GM12891 (cell line): Measurements from ENCODE around the gene CGB1.

Experiments
- DNase-seq: peaks from one replicate; pipeline ENCODE4 v3.0.0; 2011; ENCODE audit warnings: low spot score; ENCODE audit not compliant: insufficient read length
- FAIRE-seq: peaks from 2 replicates; lab custom pipeline; 2011; peaks lifted over from hg19 to GRCh38; lab: Jason Lieb, UNC
- PAX5 ChIP-seq: IDR thresholded peaks from 2 replicates; pipeline ENCODE4 v1.6.1; 2011; ENCODE audit warnings: low read length, moderate library complexity, mild to moderate bottlenecking; ENCODE audit not compliant: insufficient read depth, severe bottlenecking
- POLR2A ChIP-seq: IDR thresholded peaks from 2 replicates; pipeline ENCODE4 v1.6.1; 2011; ENCODE audit warnings: low read depth, low read length, control low read depth
- POLR2AphosphoS5 ChIP-seq: IDR thresholded peaks from 2 replicates; pipeline ENCODE4 v1.6.1; 2011; ENCODE audit warnings: low read depth, low read length, control low read depth
- POU2F2 ChIP-seq: IDR thresholded peaks from 2 replicates; pipeline ENCODE4 v1.6.1; 2011; ENCODE audit warnings: low read depth, mild to moderate bottlenecking, control low read depth, low read length, moderate library complexity
- SPI1 ChIP-seq: IDR thresholded peaks from 2 replicates; pipeline ENCODE4 v1.6.1; 2011; ENCODE audit warnings: low read depth, low read length, control low read depth
- TAF1 ChIP-seq: IDR thresholded peaks from 2 replicates; pipeline ENCODE4 v1.6.1; 2011; ENCODE audit warnings: low read depth, low read length, control low read depth

The CGB1 gene

GRCh38 chr19:49006905-49007304 is 29.8 kb downstream of the CGB1 start:
- FAIRE-seq, result no peak

GRCh38 chr19:49004964-49005614 is 31.6 kb downstream of the CGB1 start:
- no peak for FAIRE-seq
- TF ChIP-seq POU2F2, result no peak
- TF ChIP-seq POLR2A, result no peak
- no peak for TF ChIP-seq POLR2AphosphoS5

More at GRCh38 chr19:49006905-49007304, 29.8 kb downstream of the CGB1 start:
- DNase-seq, result no peak
- TF ChIP-seq SPI1 (no peak), POU2F2 (no peak), POLR2A (no peak), PAX5 (no peak), POLR2AphosphoS5 (no peak), TAF1 (no peak)

GRCh38 chr19:49004133-49004532 is 32.6 kb downstream of the CGB1 start:
- FAIRE-seq (no peak), DNase-seq (no peak)
- TF ChIP-seq SPI1, result no peak
- TF ChIP-seq TAF1, result no peak
- no peak for TF ChIP-seq POLR2AphosphoS5
- no peak for TF ChIP-seq PAX5
- no peak for TF ChIP-seq POLR2A
- TF ChIP-seq POU2F2, result no peak

More at GRCh38 chr19:49004964-49005614, 31.6 kb downstream of the CGB1 start:
- DNase-seq, result no peak

DNA sequence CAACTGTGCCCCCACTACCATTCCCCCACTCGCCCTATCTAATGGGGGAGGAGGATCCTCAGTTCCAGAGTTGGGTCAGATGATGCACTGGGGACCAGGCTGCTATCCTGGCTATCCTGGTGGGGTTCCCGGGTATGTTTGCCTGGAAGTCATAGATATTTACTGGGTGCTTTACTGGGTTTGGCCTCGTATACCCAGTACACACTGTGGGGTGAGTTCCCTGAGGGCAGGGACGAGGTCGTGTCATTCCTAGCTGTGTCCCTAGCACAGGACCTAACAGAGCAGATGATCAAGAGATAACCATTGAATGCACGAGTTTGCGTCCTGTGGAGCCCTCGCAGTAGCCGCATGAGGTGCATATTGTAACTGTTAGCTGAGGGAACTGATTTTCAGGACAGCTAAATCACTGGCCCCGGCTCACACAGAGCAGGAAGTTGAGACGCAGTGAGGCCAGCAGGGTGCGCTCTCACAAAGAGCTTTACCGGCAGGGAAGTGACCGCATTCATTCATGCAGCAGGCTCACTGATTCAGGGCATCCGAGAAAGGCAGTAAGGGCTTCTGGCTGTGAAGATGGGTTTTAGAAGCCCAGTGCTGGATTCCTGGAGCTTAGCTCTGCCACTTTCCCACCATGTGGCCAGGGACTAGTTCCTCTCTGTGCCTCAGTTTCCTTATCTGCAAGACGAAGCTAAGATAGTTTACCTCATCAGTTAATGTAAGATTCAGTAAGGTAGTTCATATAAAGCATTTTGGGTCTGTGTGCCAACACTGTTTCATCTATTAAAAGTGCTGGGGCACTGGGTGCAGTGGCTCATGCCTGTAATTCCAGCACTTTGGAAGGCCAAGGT is 37.0 kb downstream of the CGB1 start:
- no peak for DNase-seq
- 0 out of 2 replicates have a peak, but pooled peaks have one; percentile 8 for TF ChIP-seq SPI1
- no peak for TF ChIP-seq TAF1
- TF ChIP-seq POU2F2, result no peak
- no peak for TF ChIP-seq PAX5
- no peak for FAIRE-seq

DNA sequence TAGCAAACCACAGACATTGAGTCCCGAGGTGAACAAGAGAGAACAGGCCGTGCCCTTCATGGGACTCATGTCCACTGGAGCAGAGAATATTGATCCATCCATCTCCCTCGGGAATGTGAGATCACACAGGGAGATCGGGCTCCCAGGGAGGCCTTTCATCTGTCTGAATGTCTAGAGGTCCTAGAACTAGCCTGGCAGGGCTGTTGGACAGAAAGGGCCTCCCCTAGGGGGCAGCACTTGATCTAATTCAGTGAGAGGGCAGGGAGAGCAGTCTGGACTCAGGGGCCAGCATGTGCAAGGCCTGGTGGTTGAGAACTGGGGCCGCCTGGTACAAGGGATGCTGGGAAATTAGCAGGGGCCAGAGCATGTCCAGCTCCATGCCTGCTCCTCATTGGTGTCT is 38.7 kb downstream of the CGB1 start:
- FAIRE-seq, result no peak
- no peak for DNase-seq
- TF ChIP-seq PAX5 (no peak), TAF1 (no peak), SPI1 (no peak), POLR2A (no peak), POLR2AphosphoS5 (no peak), POU2F2 (no peak)

DNA sequence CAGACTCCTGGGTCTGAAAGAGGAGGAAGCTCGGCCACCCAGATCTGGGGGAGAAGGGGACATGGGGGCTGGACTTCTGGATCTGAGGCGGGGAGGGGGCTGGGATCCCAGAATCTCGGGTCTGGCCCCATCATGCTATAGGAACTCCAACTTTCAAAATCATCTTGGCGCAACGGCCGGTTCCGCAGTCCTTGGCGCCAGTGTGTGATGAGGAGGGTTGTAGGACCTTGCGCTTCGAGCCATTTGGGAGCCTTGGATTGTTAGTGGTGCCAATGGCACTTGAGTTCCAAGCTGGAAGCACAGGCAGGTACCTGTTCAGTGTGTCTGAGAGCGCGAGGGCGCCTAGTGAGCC is 42.7 kb downstream of the CGB1 start:
- DNase-seq, result no peak
- no peak for FAIRE-seq
- TF ChIP-seq POLR2AphosphoS5 (no peak), POU2F2 (no peak), TAF1 (no peak), PAX5 (no peak), POLR2A (no peak), SPI1 (no peak)

- TF ChIP-seq POLR2A, result peak; percentile 94
- TF ChIP-seq PAX5, result no peak
- no peak; the same call in 1 of the 2 replicates for TF ChIP-seq SPI1
- TF ChIP-seq POLR2AphosphoS5, result peak; percentile 95
- TF ChIP-seq TAF1, result peak; percentile 93
- peak; percentile 97 for TF ChIP-seq POU2F2
- DNase-seq, result peak; percentile 98
- FAIRE-seq, result peak; percentile 99
Observed at GRCh38 chr19:48993175-48994034, 43.3 kb downstream of the CGB1 start, which contains the start of the genes GYS1 and RUVBL2. Gene GYS1 (minus strand): TSS chr19:48993309. CDS start chr19:48993112, 197 bp downstream. Gene RUVBL2 (plus strand): TSS chr19:48993887. CDS start chr19:48993912, 25 bp downstream.

DNA sequence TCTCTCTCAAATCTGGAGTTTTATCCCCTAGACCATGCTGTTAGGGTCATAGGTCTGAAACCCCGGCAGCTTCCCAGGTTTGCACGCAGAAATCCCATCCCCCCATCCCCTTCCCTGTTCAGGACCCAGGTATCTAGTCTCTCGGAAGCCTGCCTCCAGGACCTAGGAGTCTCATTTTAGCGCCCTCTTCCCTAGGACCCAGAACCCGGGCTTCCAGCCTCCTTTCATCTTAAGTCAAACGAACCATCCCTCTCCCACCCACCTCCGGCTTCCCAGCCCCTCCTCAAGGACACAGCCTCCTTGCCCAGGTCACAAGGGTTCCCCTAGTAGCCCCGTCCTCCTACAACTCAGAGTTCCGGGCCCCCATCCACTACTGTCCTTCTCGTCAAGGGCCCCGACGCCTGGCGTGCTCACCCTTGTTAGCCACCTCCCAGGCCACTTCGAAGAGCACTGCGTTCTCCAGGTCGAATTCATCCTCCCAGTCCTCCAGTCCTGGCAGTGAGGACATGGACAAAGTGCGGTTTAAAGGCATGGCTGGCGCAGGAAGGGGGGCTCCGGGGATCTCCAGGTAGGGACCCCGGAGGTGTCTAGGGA is 44.0 kb downstream of the CGB1 start:
- DNase-seq (no peak), FAIRE-seq (no peak)
- TF ChIP-seq POLR2A (no peak), POU2F2 (no peak), POLR2AphosphoS5 (no peak), TAF1 (no peak), SPI1 (no peak)
